BE2C (cell line): ENCODE results near the gene SPATA21.
A peak's percentile ranks its signal among the peaks of the same experiment; 100 is the strongest.

ENCODE experiments used
- DNase-seq: peaks from one replicate; pipeline ENCODE4 v3.0.0-alpha.2; 2020
- H3K27me3 ChIP-seq: fragments of 250-450 bp; sonication (Bioruptor Pico); 2 replicates; pipeline ENCODE4 v1.5.1; 2020; ENCODE audit warnings: mild to moderate bottlenecking
- H3K36me3 ChIP-seq: fragments of 250-450 bp; sonication (Bioruptor Pico); 2 replicates; pipeline ENCODE4 v1.5.1; 2020; ENCODE audit warnings: mild to moderate bottlenecking
- H3K4me1 ChIP-seq: fragments of 250-450 bp; sonication (Bioruptor Pico); 2 replicates; pipeline ENCODE4 v1.5.1; 2020
- H3K4me3 ChIP-seq: 2 replicates; pipeline ENCODE4 v1.5.1; 2011; ENCODE audit warnings: low read depth, low read length
- H3K9me3 ChIP-seq: fragments of 250-450 bp; sonication (Bioruptor Pico); 2 replicates; pipeline ENCODE4 v1.5.1; 2020
- TF ChIP-seq, protein P1 (sequence below): IDR thresholded peaks from 2 replicates; pipeline ENCODE4 v1.5.1; 2012; ENCODE audit warnings: mild to moderate bottlenecking, low read depth, low read length

SPATA21 gene

DNA sequence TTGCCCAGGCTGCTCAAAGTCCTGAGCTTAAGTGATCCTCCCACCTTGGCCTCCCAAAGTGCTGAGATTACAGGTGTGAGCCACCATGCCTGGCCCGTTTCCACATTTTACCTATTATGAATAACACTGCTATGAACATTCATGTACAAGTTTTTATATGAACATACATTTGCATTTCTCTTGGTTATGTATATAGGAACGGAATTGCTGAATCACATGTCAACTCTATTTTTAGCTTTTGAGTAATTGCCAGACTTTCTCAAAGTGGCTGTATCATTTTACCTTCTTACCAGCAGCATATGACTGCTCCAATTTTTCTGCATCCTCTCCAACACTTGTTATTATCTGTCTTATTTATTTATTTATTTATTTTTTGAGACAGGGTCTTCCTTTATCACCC, 2.7 kb downstream of the SPATA21 start:
- H3K36me3 ChIP-seq: no peaks in the 10 kb centered on the region
- no peaks in the 10 kb centered on the region for H3K4me1 ChIP-seq
- DNase-seq: no peak
- TF ChIP-seq, protein P1, sequence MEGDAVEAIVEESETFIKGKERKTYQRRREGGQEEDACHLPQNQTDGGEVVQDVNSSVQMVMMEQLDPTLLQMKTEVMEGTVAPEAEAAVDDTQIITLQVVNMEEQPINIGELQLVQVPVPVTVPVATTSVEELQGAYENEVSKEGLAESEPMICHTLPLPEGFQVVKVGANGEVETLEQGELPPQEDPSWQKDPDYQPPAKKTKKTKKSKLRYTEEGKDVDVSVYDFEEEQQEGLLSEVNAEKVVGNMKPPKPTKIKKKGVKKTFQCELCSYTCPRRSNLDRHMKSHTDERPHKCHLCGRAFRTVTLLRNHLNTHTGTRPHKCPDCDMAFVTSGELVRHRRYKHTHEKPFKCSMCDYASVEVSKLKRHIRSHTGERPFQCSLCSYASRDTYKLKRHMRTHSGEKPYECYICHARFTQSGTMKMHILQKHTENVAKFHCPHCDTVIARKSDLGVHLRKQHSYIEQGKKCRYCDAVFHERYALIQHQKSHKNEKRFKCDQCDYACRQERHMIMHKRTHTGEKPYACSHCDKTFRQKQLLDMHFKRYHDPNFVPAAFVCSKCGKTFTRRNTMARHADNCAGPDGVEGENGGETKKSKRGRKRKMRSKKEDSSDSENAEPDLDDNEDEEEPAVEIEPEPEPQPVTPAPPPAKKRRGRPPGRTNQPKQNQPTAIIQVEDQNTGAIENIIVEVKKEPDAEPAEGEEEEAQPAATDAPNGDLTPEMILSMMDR: no peak
- H3K9me3 ChIP-seq: no peaks in the 10 kb centered on the region
- no peak overlapping the region for H3K4me3 ChIP-seq
- H3K27me3 ChIP-seq: no peaks in the 10 kb centered on the region

DNA sequence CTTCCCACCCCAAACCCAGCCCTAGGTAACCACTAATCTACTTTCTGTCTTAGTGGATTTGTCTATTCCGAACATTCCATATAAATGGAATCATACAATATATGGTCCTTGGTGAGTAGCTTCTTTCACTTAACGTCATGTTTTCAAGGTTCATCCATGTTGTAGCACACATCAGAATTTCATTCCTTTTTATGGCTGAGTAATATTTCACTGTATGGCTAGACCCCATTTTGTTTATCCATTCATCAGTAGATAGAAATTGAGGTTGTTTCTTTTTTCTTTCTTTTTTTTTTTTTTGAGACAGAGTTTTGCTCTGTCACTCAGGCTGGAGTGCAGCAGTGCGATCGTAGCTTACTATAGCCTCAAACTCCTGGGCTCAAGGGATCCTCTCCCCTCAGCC, 3.2 kb downstream of the SPATA21 start:
- TF ChIP-seq, protein P1: no peak
- H3K4me1 ChIP-seq: no peaks in the 10 kb centered on the region
- no peaks in the 10 kb centered on the region for H3K36me3 ChIP-seq
- no peaks in the 10 kb centered on the region for H3K27me3 ChIP-seq
- DNase-seq: no peak
- H3K9me3 ChIP-seq: no peaks in the 10 kb centered on the region
- no peak overlapping the region for H3K4me3 ChIP-seq

DNA sequence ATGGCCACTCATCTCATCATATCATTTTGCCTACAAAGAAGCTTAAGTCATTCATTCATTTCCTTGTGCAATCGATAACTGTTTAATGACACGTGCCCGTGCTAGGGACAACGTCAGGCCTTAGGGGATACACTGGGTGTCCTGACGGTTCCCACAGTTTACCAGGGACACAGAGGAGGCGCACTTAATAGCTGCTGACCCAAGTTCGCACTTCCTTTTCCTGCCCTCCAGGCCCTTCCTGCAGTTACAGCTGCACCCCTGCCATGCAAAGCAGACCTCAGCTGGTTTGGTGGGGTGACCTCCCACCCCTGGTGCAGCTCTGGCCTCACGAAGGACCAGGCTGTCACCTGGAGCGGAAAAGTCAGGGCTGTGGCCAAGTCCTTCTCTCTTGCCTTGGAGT, 4.2 kb downstream of the SPATA21 start:
- TF ChIP-seq, protein P1: no peak
- no peak overlapping the region for H3K4me3 ChIP-seq
- no peaks in the 10 kb centered on the region for H3K9me3 ChIP-seq
- H3K36me3 ChIP-seq: no peaks in the 10 kb centered on the region
- no peaks in the 10 kb centered on the region for H3K4me1 ChIP-seq
- no peak for DNase-seq
- no peaks in the 10 kb centered on the region for H3K27me3 ChIP-seq

DNA sequence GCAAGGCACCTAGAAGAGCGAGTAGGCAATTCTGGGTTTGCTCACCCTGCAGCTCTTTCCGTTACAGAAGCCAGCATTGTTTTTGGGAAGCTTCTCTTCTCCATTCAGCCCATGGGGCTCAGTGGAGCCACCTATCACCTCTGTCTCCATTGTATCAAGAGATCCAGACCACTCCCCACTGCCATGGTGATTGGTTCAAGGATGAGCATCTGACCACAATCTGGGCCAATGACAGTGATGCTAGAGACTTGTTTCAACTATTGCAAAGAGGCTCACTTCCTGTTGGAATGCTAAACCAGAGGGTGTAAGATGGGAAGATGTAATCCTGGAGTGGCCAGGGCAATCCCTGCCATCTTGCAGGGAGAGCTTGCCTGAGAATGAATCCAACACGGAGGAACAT, 6.6 kb downstream of the SPATA21 start:
- Histone ChIP-seq H3K36me3 (no peaks in the 10 kb centered on the region), H3K4me1 (no peaks in the 10 kb centered on the region), H3K9me3 (no peaks in the 10 kb centered on the region), H3K27me3 (no peaks in the 10 kb centered on the region), H3K4me3 (no peak overlapping the region)
- peak; percentile 34 for DNase-seq
- TF ChIP-seq, protein P1: no peak

DNA sequence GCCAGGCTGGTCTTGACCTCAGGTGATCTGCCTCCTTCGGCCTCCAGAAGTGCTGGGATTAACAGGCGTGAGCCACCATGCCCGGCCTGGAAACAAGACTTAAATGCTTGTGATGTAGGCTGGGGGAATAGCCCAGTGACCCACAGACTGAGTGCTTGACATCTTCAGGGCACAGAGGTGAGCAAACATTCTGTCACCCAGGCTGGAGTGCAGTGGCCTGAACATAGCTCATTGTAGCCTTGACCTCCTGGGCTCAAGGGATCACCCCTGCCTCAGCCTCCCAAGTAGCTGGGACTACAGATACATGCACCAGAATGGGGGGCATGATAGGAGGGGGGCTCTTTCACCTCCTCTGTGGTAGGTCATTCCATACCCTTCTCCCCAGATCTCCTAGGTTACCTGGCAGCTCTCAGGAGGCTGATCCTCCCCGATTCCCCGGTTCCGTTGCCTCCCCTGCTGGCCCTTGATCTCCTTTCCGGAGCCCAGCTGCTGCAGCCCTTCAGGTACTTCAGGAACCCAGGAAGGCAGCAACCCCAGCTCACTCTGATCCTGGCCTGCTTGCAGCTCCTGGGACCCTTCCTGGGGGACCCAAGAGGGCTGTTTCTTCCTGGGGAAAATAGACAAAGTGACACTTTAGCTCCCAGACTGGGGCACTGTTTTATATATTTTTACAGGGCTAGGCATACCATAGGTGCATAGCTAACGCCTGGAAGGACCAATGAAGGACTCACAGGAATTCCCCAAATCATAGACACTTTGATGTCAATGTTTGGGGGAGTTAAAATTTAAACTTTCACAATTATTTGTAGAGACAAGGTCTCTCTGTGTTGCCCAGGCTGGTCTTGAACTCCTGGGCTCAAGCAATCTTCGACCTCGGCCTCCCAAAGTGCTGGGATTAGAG, 11.8 kb downstream of the SPATA21 start:
- H3K36me3 ChIP-seq: no peaks in the 10 kb centered on the region
- DNase-seq: no peak
- no peaks in the 10 kb centered on the region for H3K4me1 ChIP-seq
- TF ChIP-seq, protein P1: no peak
- no peak overlapping the region for H3K4me3 ChIP-seq
- H3K27me3 ChIP-seq: no peaks in the 10 kb centered on the region
- H3K9me3 ChIP-seq: no peaks in the 10 kb centered on the region

DNA sequence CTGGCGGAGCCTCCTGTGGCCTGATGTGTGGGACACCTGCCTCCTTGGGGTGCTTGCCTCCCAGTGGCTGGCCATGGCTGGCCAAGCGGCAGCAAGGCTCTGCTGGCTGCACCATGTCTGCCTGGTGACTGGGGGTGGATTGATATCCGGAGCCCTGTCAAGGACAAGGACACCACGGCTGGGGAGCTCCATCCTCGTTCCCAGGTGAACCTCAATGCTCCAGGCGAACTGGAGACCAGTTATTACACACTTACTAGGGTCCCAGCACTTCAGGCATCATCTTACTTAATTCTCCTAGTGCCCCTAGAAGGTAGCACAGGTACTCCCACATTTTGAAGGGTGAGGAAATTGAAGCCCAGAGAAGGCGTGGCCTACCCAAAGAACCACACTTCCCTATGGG, 15.2 kb downstream of the SPATA21 start:
- Histone ChIP-seq H3K27me3 (no peaks in the 10 kb centered on the region), H3K36me3 (no peaks in the 10 kb centered on the region)

More for the DNA sequence above, 15.2 kb downstream of the SPATA21 start:
- DNase-seq: no peak
- TF ChIP-seq, protein P1: no peak
- H3K4me1 ChIP-seq: no peaks in the 10 kb centered on the region
- no peak overlapping the region for H3K4me3 ChIP-seq
- no peaks in the 10 kb centered on the region for H3K9me3 ChIP-seq
